ENCODE results near the gene TCTA. TPM values are rescaled to one million over a fixed set of nuclear protein-coding genes. Genes with fewer than 3 reads are reported as not detected.
A peak's percentile ranks its signal among the peaks of the same experiment; 100 is the strongest.

Gene TCTA
- total RNA-seq, 1 donor from 2014 or later: 12.4 TPM

GRCh38 chr3:49416867-49417266, 4.6 kb downstream of the TCTA start:
- Mint-ChIP-seq H3K36me3 (ENCODE audit: low read depth) (no peaks in the 10 kb centered on the region), H3K4me3 (peak overlapping the region; percentile 7), H3K4me1 (peaks cover 9% of the 10 kb centered on the region), H3K9me3 (no peaks in the 10 kb centered on the region), H3K27me3 (ENCODE audit: low read depth) (no peaks in the 10 kb centered on the region), H3K27ac (ENCODE audit: unreplicated experiment) (no peak overlapping the region)
- no peak for TF ChIP-seq CTCF (conservative IDR thresholded peaks at IDR 0.05)
- no peak for DNase-seq (ENCODE audit: low read depth, low spot score)

GRCh38 chr3:49417516-49418120, 5.4 kb downstream of the TCTA start:
- Mint-ChIP-seq H3K36me3 (ENCODE audit: low read depth) (no peaks in the 10 kb centered on the region), H3K27me3 (ENCODE audit: low read depth) (no peaks in the 10 kb centered on the region), H3K4me3 (peak overlapping the region; percentile 54), H3K4me1 (peaks cover 15% of the 10 kb centered on the region), H3K9me3 (no peaks in the 10 kb centered on the region), H3K27ac (ENCODE audit: unreplicated experiment) (no peak overlapping the region)
- no peak for TF ChIP-seq CTCF (conservative IDR thresholded peaks at IDR 0.05)
- DNase-seq (ENCODE audit: low read depth, low spot score): no peak

GRCh38 chr3:49421890-49422378, 9.7 kb downstream of the TCTA start:
- Mint-ChIP-seq H3K36me3 (ENCODE audit: low read depth) (peaks cover 3% of the 10 kb centered on the region), H3K9me3 (no peaks in the 10 kb centered on the region), H3K27me3 (ENCODE audit: low read depth) (no peaks in the 10 kb centered on the region), H3K27ac (ENCODE audit: unreplicated experiment) (peak overlapping the region; percentile 19), H3K4me1 (peaks cover 16% of the 10 kb centered on the region), H3K4me3 (peak overlapping the region; percentile 90)
- no peak for DNase-seq (ENCODE audit: low read depth, low spot score)
- no peak for TF ChIP-seq CTCF (conservative IDR thresholded peaks at IDR 0.05)

GRCh38 chr3:49422379-49423248, 10.4 kb downstream of the TCTA start, which contains the start of gene AMT:
TSS of gene AMT (minus strand) at chr3:49422473. CDS start at chr3:49422450, 23 bp downstream.
- Mint-ChIP-seq H3K4me1 (peaks cover 16% of the 10 kb centered on the region), H3K9me3 (no peaks in the 10 kb centered on the region), H3K27ac (ENCODE audit: unreplicated experiment) (peak within 1 kb of the TSS; percentile 59), H3K4me3 (peak within 1 kb of the TSS; percentile 90), H3K27me3 (ENCODE audit: low read depth) (no peaks in the 10 kb centered on the region), H3K36me3 (ENCODE audit: low read depth) (peaks cover 3% of the 10 kb centered on the region)
- TF ChIP-seq CTCF (conservative IDR thresholded peaks at IDR 0.05): no peak
- DNase-seq (ENCODE audit: low read depth, low spot score): peak; percentile 67

GRCh38 chr3:49424816-49425215, 12.6 kb downstream of the TCTA start:
- TF ChIP-seq CTCF (conservative IDR thresholded peaks at IDR 0.05): no peak
- Mint-ChIP-seq H3K36me3 (ENCODE audit: low read depth) (peaks cover 3% of the 10 kb centered on the region), H3K9me3 (no peaks in the 10 kb centered on the region), H3K4me1 (peaks cover 25% of the 10 kb centered on the region), H3K27ac (ENCODE audit: unreplicated experiment) (no peak overlapping the region), H3K4me3 (peak overlapping the region; percentile 24), H3K27me3 (ENCODE audit: low read depth) (no peaks in the 10 kb centered on the region)
- DNase-seq (ENCODE audit: low read depth, low spot score): no peak

Data from neural crest cell (in vitro differentiated cells).